GM19438 (cell line): ENCODE results near the gene HRH1.
"Not testable (repeated sequence)": the region's sequence is repeated elsewhere in the genome, so short reads cannot be mapped to it uniquely, and the experiment has no call there.

Experiments
- ATAC-seq: cut with Tn5 transposase; IDR thresholded peaks from one replicate; pipeline ENCODE4 v1.9.1; 2021; ENCODE audit warnings: low read depth; ENCODE audit not compliant: unreplicated experiment

The HRH1 gene

GRCh38 chr3:11140030-11140712, 14.1 kb upstream of the HRH1 start:
- ATAC-seq, result peak; percentile 99

- ATAC-seq, result peak; percentile 35
These were observed 13.6 kb upstream of the HRH1 start for GRCh38 chr3:11140713-11141104.

- no peak for ATAC-seq
These were observed 10.8 kb upstream of the HRH1 start for GRCh38 chr3:11143476-11143875.

- ATAC-seq, result no peak
These were observed 9.3 kb upstream of the HRH1 start for GRCh38 chr3:11144996-11145395.

- no peak for ATAC-seq
These were observed 8.4 kb upstream of the HRH1 start for GRCh38 chr3:11145888-11146287.

- no peak for ATAC-seq
These were observed 7.3 kb upstream of the HRH1 start for GRCh38 chr3:11146773-11147660.

GRCh38 chr3:11150256-11150655, 4.0 kb upstream of the HRH1 start:
- ATAC-seq, result no peak

- ATAC-seq, result no peak
These were observed 2.0 kb upstream of the HRH1 start for GRCh38 chr3:11152301-11152700.

- ATAC-seq, result no peak
These were observed 646 bp downstream of the HRH1 start for GRCh38 chr3:11154953-11155325.

- ATAC-seq, result no peak
These were observed 1.2 kb downstream of the HRH1 start for GRCh38 chr3:11155341-11156025.

- ATAC-seq, result no peak
These were observed 1.7 kb downstream of the HRH1 start for GRCh38 chr3:11156026-11156410.

- no peak for ATAC-seq
These were observed 3.1 kb downstream of the HRH1 start for GRCh38 chr3:11157421-11157820.

GRCh38 chr3:11159421-11159904, 5.2 kb downstream of the HRH1 start:
- ATAC-seq, result no peak

- ATAC-seq, result no peak
These were observed 7.4 kb downstream of the HRH1 start for GRCh38 chr3:11161666-11162065.

- no peak for ATAC-seq
These were observed 8.4 kb downstream of the HRH1 start for GRCh38 chr3:11162401-11163345.

- ATAC-seq, result no peak
These were observed 10.3 kb downstream of the HRH1 start for GRCh38 chr3:11164607-11165006.

- no peak for ATAC-seq
These were observed 11.2 kb downstream of the HRH1 start for GRCh38 chr3:11165476-11165875.

GRCh38 chr3:11166807-11167400, 12.6 kb downstream of the HRH1 start:
- ATAC-seq, result not testable (repeated sequence)

- ATAC-seq, result no peak
These were observed 13.3 kb downstream of the HRH1 start for GRCh38 chr3:11167590-11167989.

GRCh38 chr3:11168406-11168805, 14.1 kb downstream of the HRH1 start:
- ATAC-seq, result no peak
